SHP77 (cell line): Measurements from ENCODE around the gene CDKN2B-AS1.
"Not testable (repeated sequence)": the region's sequence is repeated elsewhere in the genome, so short reads cannot be mapped to it uniquely, and the experiment has no call there.

Experiments
- DNase-seq, 2 experiments: peaks; one replicate each; lab custom pipeline; 2025; lab: John Stamatoyannopoulos, UW

Gene CDKN2B-AS1

GRCh38 chr9:22043928-22044327, 49.3 kb downstream of the CDKN2B-AS1 start:
- DNase-seq: no peak

DNA sequence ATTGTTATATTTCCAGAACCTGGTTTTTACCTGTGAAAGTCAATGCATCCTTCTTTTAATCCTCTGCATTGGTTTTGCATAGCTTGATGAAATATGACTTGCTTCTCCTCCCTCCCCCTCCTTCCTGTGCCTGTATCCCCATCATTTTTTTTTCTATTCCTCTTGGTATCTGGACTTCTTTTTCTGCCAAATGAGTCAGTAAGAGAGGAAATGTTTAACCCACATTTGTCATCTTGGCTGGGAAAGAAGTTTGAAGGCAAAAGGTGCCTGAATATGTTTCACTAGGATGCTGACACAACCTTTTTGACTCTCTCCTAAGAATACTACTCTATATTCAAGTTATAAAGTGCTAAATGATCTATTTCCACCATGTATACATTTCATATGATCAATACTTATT, 50.0 kb downstream of the CDKN2B-AS1 start:
- DNase-seq: no peak

- DNase-seq: no peak
Observed at GRCh38 chr9:22045423-22045822, 50.8 kb downstream of the CDKN2B-AS1 start.

- no peak for DNase-seq
Observed at GRCh38 chr9:22046243-22046885, 51.8 kb downstream of the CDKN2B-AS1 start.

- no peak for DNase-seq
Observed at GRCh38 chr9:22047596-22047995, 53.0 kb downstream of the CDKN2B-AS1 start.

- no peak for DNase-seq
Observed at GRCh38 chr9:22049411-22049810, 54.8 kb downstream of the CDKN2B-AS1 start.

GRCh38 chr9:22050924-22051323, 56.3 kb downstream of the CDKN2B-AS1 start:
- DNase-seq: no peak

GRCh38 chr9:22052376-22052945, 57.9 kb downstream of the CDKN2B-AS1 start:
- no peak for DNase-seq

DNA sequence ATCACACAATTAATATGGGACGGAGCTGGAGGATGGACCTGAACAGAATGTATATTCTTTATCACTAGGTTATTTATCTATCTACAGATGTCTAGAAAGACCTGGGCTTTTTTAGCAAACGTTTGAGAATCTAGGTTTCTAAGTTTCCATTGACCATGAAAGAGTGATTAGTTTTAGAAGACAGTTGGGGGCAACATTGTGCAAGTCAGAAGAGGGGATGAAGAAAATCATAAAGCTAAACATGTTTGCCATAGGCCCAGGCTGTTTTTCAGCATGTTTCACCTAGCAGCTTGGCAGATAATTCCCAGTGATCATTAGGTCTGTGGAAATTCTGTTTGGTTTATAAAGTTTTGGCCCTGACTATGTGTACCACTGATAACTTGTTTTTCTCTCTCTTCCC, 58.6 kb downstream of the CDKN2B-AS1 start:
- DNase-seq: no peak

DNA sequence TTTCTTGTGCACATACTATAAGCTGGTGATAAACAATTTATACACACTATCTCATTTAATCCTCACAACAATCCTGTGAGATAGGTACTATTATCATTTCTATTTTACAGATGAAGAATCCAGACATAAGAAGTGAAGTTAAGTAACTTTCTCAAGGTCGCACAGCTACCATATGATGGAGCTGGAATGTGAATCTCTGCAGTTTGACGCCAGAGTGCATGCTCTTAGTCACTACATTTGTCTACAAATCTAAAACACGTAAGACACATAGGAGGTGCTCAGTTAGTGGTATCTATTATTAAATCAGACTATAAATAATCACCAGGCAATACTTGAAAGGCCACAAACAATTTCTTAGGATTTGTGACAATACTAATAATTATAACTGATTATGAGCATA, 59.5 kb downstream of the CDKN2B-AS1 start:
- no peak for DNase-seq

- no peak for DNase-seq
Observed at GRCh38 chr9:22054529-22054928, 59.9 kb downstream of the CDKN2B-AS1 start.

- DNase-seq: no peak
Observed at GRCh38 chr9:22055090-22055489, 60.5 kb downstream of the CDKN2B-AS1 start.

DNA sequence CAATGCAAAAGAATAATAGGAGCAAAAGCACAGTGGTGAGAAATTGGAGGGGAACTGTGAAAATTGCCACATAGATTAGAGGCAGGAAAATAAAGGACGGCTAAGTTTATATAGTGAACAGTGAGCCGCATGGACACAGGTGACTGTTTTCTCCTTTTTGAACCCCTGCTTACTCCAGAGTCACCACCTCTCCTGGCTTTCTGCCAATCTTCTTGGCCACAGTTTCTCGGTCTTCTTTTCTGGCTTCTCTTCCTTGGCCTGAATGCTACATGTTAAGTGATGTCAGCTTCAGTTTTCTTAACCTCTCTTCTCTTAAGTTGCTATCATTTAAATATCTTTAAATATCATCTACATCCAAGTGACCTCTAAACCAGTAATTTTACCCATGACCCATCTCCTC, 61.8 kb downstream of the CDKN2B-AS1 start:
- DNase-seq: no peak

DNA sequence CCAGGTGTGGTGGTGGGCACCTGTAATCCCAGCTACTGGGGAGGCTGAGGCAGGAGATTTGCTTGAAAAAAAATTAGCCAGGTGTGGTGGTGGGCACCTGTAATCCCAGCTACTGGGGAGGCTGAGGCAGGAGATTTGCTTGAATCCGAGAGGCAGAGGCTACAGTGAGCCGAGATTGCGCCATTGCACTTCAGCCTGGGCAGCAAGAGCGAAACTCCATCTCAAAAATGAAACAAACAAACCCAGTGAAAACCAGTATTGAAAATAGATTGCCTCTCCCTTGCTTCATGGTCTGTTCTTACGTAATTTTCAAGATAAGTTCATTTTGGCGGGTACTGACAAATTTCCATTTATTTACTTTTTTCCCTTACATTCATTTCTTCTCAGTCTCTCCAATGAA, 63.4 kb downstream of the CDKN2B-AS1 start:
- not testable (repeated sequence) for DNase-seq

DNA sequence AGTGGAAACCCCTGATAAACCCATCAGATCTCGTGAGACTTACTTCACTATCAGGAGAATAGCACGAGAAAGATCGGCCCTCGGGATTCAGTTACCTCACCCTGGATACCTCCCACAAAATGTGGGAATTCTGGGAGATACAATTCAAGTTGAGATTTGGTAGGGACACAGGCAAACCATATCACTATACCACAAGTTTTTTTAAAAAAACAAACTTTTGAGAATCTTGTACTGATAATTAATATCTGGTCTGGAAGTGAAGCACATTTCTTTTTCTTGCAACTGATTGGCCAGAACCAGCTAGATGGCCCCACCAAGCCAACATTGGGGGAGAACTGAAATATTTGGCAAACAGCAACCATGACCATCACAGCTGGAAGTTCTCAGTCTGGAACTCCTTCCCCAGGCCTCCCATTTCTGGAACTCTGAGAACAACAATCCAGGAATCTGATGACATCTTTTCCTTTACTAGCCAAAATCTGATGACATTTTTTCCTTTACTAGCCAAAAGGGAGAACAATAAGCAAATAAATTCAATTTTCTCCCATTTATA, 66.3 kb downstream of the CDKN2B-AS1 start:
- no peak for DNase-seq

GRCh38 chr9:22064957-22065356, 70.4 kb downstream of the CDKN2B-AS1 start:
- no peak for DNase-seq

DNA sequence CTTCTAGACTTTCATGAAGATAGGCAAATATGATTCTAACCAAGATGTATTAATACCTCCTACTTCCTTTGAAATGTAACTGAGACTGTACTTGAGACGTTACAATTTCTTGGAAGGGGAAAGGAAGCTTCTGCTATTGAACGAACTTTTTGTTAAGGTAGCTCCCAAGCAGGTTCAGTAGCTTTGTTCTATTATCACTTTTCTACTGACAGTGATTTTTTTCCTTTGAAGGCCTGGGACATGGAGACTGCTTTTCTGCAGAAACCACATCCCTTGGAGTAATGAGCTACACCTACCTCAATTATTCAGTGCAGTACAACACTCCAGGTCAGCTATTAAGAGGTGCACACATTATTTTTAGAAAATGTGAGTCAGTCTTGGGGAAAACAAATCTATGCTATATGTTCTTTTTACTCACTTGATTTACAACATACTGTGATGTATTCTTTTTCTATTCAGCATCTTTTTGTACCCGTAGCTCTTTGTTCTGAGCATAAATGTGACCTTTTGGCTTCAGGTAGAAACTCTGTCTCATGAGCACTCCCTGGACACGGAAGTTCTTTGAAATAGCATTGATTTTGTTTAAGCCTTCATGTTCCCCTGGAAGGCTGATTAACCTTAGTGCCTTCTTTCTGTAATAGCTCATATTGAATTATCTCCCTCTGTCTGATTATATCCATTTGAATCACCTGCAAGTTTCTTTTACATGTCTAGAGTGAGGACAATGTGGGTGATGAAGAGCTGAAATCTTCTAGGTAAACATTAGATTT, 71.0 kb downstream of the CDKN2B-AS1 start:
- no peak for DNase-seq

GRCh38 chr9:22067196-22067595, 72.6 kb downstream of the CDKN2B-AS1 start:
- DNase-seq: no peak

DNA sequence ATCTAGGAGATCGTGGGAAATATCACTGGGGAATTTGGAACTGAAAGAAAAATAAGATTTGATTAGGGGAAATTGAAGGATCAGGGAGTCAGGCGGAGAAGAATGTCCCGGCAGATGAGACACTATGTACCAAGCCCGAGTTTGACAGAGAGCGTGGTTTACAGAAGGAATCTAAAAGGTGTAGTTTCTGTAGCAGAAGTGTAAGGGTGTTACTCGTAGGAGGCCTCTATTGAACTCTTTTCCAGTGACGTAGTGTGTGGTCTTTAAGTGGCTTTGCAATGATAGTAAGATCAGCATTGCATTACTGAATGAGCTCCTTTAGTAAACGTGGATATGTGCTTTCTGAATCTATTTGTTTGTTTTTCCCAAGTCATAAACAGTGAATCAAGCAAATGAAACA, 73.8 kb downstream of the CDKN2B-AS1 start:
- no peak for DNase-seq

DNA sequence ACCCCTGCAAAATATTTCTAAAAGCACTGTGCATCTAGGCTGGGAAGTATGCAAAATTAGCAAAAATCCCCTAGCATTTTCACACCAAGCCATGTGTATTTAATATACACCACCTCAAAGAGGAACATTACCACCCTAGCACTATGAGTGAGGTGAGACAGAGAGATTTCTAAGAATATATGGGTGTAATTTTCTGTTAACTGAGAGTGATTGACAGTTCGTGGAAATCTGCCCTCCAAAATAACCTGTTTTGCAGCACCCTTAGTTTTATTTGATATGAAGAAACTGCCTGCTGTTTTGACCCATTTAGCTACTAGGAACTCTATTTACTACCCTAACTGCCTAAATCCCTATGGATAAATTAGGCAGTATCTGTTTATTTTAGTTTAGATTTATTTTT, 78.8 kb downstream of the CDKN2B-AS1 start:
- DNase-seq: no peak

DNA sequence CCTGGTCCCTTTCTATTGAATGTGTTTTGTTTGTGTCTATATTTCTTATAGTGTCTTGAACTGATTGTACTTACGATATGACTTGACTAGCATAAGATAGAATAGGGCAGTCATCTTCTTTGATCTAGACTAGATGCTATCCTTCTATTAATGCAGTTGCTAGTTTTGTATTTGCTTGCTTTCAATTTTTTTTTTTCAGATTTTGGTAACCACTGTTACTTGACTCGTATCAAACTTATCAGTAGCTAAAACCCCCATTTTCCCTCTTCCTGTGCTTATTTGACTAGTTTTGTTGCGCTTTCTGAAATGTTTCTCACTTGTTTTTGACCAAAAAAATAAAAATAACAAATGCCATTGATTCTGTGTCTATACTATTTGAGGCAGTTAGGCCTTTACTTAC, 83.5 kb downstream of the CDKN2B-AS1 start:
- DNase-seq: no peak

DNA sequence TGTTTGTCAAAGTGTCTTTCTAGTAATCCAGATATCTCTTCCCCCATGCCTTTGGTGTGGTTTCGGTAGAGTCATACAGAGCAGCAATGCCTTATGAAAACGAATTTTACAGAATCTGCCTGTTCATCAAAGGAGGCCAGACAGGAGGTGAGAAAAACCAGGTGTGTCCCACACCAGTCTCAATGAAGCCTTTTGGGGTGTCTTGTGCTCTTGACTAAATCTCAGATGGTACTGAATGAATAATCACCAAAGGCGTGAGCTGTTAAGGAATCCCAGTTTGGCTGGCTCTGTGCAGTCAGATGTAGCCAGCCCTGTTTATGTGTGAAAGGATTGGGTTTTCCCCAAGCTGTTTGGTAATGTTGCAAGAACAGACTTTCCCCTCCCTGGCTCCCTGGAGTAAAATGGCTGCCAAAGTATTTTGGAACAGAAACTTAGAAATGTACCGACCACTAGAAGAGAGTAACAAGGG, 85.3 kb downstream of the CDKN2B-AS1 start:
- no peak for DNase-seq
